CD4-positive, alpha-beta T cell treated with Interleukin-12 subunit alpha and Interleukin-12 subunit beta, for 1 hour (primary cell): ENCODE data around the gene CGB5.

Source experiments
- DNase-seq: peaks from one replicate; pipeline ENCODE4 v3.0.0-alpha.2; 2020

CGB5 gene

DNA sequence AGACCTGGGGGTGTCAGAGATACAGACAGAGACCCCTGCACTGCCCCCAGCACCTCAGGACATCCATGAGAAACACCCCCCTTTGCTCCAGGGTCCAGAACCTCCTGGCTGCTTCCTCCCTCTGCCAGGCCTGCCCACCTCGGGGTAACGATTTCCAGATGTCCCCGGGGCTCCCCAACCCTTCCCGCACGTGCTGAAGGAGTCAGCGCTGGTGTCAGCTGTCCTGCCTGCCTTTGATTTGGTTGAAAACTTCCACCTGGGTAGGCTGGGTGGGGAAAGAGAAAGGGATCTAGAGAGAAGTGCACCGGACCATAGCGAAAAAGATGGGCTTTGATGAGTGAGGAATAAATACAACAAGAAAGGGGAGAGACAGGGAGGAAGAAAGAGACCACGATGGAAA, 15.4 kb downstream of the CGB5 start:
- no peak for DNase-seq

DNA sequence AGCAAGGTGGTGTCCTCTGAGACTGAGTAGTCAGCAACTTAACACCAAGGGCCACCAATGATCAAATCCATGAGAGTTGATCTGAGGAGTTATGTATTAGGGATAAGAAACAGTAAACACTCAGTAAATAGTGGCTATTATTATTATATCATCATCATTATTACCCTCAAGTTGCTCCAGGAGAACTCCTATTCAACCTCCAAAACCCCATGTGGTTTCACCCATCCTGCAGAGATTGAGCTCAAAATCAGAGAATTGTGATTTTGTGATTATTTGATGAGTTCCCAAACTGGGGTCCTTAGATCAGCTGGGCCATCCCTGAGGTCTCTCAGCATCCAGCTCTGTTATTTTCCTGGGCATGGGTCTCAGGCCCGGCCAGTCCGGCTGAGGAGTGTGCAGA, 17.4 kb downstream of the CGB5 start:
- no peak for DNase-seq

DNA sequence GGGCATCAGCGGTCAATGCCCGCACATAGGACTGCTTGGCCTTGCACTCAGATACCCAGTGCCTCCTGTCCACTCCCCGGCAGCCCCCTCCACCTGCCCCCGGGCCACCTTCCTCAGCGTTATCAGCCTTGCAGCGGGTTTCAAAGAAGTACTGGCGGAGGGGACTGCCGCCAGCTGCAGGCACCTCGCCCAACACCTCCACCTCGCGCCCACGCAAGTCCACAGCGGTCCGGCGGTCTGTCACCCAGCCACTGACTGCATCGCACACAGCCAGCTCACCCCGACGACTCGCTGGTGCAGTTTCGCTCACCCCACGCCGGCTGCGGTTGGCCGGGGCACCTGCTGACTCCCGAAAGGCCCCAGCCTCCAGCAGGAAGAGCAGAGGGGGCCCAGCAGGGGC, 17.8 kb downstream of the CGB5 start:
- no peak for DNase-seq

DNA sequence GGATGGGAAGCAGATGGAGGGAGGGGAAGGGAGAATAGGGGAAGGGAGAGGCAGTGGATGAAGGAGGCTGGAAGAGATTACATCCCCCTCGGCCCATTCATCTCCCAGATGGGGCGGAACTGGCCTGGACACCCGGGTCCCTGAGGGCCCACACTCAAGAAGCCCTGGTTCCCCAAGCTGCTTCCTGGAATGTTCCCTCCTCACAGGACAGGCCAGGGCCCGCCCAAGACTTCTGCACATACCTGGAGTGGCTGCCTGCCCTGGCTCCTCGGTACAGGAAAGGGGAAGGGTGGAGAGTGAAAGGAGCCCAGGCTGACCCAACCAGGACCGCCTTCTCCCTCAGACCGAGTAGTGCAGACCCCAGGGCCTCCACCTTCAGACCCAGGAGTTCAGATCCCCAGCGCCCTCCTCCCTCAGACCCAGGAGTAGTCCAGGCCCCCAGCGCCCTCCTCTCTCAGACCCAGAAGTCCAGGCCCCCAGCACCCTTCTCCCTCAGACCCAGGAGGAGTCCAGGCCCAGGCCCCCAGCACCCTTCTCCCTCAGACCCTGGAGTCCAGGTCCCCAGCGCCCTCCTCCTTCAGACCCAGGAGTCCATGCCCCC, 20.5 kb downstream of the CGB5 start:
- no peak for DNase-seq

GRCh38 chr19:49064768-49065611, 21.3 kb downstream of the CGB5 start, which contains the start of gene NTF4:
Gene NTF4 (minus strand): TSS chr19:49064818. CDS start chr19:49061997, 2,821 bp downstream.
- no peak for DNase-seq

DNA sequence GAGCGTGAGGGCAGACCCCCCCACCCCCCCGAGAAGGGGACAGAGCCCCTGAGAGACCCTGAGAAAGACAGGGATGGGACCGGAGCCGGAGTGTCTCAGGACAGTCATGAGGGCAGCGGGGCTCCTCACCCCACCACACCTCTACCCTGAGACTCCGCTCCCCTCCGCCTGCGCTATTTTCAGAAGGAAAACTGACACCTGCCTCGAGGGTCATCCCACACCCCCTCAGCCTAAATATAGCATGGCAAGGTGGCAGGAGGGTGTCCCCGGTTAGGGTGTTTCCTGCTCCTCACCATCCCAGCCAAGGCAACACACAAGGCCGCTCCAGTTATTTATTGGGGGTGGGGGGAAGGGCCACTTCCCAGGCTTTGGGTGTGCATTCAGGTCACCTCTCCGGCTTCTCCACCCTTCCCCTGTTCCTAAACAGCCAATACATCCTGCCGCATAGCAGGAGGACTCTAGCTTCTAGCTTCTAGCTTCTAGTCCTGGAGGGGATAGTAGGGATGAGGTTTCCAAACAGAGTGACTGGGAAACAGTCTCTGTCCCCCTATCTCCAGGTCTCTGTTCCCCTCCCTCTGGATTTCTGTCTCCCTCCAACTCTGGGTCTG, 22.4 kb downstream of the CGB5 start:
- DNase-seq: no peak

DNA sequence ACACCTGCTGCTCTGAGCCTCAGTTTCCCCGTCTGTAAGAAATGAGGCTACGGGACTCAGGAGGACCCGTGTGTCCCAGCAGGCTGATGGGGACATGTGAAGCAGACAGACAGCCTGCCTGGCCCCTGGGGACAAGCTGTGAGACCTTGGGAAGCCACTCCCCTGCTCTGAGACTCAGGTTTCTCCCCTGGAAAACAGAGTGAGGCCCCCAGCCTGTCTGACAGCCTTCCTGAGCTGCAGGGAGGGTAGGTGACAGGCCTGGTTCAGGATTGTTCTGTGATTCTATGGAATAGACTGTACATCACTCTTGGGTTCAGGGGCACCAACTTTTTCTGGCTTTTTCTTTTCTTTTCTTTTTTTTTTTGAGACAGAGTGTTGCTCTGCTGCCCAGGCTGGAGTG, 23.9 kb downstream of the CGB5 start:
- no peak for DNase-seq

DNA sequence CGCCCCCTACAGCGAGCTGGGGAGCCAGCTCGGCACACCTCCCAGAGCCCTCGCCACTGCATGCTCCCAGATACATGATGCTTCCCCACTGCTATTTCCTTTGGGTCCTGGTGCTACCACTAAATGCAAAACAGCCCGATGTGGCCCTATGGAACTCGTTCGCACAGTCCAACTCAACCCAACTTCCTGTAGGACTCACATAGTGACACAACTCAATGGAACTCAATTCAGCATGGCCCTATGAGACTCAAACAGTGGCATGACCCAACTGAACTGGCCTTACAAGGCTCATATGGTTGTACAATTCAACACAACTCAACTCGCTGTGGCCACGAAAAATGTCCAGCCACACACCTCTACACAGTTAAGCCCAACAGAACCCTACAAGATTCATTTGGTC, 25.4 kb downstream of the CGB5 start:
- no peak for DNase-seq

- DNase-seq: no peak
Measured at GRCh38 chr19:49070416-49070815, 26.8 kb downstream of the CGB5 start.

DNA sequence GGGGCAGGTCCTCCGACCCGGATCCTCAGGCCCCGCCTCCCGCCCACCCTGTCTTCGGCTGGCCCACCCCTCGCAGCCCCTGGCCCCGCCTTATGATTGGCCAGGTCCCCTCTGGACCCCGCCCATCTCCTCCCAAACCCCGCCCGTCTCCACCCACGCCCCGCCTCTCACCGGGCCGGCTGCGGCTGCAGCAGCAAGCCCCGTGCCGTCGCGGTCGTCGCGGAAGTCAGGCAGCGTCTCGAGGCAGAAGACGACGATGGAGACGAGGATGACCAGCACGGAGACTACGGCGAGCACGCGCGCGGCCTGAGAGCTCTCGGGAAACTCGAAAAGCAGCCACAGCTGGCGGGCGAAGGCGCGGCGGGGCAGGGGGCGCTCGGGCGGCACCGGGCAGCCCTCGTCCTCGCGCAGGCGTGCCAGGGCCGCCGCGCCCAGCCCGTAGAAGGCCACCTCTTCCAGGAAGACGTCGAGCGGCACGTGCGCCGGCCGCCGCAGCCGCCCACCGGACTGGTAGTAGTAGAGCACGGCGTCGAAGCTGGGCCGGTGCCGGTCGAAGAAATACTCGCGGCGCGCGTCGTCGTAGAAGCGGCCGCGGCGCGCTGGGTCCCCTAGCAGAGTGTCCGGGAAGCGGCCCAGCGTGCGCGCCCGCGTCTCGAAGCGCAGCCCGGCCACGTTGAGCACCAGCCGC, 28.4 kb downstream of the CGB5 start:
- DNase-seq: no peak

GRCh38 chr19:49073514-49074378, 30.1 kb downstream of the CGB5 start:
- no peak for DNase-seq

- DNase-seq: peak; percentile 19
Measured at GRCh38 chr19:49074869-49075268, 31.2 kb downstream of the CGB5 start.

GRCh38 chr19:49080392-49080791, 36.7 kb downstream of the CGB5 start:
- no peak for DNase-seq

- no peak for DNase-seq
Measured at GRCh38 chr19:49081273-49081672, 37.6 kb downstream of the CGB5 start.

DNA sequence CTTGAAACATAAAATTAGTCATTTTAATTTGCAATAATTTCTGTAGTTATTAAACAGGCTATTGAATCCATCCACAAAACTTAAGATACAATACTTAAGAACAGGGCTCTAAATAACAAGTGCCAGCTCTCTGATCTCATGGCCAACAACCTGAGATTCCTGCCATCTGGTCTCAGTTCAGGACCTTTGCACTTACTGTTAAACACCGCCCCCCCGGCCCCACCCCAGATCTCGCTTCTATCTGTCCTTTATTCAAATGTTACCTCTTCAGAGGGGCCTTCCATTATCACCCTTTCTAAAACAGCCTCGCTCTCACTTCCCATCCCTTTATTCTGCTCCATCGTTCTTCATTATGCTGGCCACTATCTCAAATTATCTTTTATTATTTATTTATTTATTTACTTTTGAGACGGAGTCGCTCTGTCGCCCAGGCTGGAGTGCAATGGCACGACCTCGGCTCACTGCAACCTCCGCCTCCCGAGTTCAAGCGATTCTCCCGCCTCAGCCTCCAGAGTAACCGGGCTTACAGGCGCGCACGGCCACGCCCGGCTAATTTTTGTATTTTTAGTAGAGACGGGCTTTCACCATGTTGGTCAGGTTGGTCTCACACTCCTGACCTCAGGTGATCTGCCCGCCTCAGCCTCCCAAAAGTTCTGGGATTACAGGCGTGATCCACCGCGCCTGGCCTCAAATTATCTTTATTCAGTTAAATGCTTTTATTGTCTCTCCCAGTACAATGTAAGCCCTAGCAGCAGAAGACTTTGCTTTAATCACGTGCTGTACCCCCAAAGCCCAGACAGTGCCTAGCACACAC, 40.8 kb downstream of the CGB5 start:
- DNase-seq: no peak

DNA sequence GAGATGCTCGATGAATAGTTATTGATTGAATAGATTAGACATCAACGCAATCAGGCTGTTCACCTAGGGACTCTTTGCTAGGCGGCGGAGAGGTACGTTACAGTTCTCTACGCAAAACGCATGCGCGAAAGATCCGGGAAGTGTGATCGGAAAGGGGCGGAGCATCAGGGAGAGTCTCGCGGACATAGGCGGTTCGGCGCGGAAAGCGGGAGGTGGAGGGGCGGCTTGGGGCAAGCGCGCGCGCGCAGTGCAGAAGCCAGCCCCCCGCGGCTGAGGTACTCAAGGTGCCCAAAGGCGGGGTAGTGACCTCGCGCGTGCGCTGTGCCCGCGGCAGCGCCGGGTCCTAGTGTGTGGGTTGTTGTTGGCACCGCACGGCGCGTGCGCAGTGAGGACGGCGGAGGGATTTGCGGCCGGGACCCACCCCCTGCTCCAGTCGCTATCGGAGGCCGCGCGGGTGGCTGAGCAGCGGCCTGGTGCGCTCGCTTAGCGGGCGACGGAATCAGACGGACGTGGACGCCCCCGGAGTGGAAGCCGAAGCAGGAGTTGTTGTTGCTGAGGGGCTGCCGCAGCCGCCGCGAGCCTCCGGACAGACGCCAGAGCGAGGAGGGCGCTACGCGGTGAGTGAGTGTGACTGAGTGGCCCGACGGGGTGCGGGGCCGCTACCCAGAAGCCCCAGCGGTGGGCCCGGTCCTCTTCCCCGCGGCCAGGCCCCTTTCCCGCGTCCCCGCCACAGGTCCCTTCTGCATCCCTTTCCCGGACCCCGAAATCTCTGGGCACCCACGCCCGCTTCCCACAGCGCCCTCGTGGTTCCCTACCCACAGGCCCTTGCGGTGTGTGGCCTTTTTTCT, 41.6 kb downstream of the CGB5 start, which contains the start of gene SNRNP70:
Gene SNRNP70, plus strand, starts transcription at position 432 of the 848 bp plus-strand sequence. CDS start 964 bp downstream, outside the sequence.
- peak; percentile 100 for DNase-seq

DNA sequence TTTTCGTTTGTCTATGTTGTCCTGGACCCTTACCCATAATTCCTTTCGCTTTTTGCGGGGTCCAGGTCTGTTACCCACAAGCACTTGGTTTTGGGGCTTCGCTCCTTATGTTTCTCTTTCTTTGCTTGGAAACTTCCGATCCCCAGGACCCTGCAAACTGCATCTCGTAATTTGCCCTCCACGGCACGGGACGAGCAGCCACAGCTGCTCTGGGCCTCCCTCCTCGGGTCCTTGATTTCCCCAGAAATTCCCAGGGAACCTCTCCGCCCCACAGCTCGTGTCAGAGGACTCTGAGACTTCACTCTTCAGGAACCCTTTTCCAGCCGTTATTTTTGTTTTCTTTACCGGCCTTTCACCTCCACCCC, 42.2 kb downstream of the CGB5 start:
- no peak for DNase-seq

DNA sequence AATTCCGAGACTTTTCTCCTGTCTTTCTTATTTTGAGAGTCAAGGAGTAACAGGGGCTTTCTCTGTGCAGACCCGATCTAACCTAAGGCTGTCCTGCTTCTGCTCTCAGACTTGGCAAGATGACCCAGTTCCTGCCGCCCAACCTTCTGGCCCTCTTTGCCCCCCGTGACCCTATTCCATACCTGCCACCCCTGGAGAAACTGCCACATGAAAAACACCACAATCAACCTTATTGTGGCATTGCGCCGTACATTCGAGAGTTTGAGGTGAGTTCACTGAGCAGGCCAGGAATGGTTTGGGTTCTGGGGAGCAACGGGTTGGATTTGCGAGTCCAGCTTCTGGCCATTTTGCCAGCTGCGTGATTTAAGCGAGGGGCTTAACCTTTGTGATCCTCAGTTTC, 42.6 kb downstream of the CGB5 start:
- no peak for DNase-seq

DNA sequence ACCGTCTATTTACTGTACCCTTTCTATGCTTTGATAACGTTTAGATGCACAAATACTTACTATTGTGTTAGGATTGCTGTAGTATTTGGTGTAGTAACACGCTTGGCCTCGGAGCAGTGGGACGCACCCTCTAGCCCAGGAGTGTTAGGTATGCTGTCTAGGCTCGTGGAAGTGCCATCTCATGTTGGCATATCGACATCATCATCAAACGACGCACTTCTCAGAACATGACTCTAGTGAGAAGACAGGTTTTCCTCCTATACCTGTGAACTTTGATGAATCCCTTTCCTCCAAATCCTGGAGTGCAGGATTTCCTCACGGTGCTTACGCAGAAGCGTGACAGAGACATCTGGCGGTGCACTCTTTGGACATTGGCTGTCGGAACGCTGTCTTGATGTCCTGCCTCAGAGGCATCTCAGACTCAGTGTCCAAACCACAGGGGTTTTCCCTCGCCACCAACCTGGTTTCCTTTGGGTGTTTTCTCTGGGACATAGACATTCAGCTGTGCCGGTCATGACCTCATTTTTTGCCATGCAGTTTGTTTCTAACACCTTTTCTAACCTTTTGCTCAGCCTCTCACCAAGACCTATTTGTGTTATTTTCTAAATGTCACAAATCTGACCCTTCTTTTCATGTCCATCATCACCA, 47.9 kb downstream of the CGB5 start:
- no peak for DNase-seq

GRCh38 chr19:49092686-49093085, 49.0 kb downstream of the CGB5 start:
- no peak for DNase-seq
